GM12864 (cell line): ENCODE measurements around the gene LDLRAD4.

Experiments
- DNase-seq: peaks from one replicate; pipeline ENCODE4 v3.0.0-alpha.2; 2011; ENCODE audit warnings: low read depth
- H3K4me3 ChIP-seq: 2 replicates; pipeline ENCODE4 v1.5.1; 2011; ENCODE audit warnings: mild to moderate bottlenecking, low read depth, low read length, control low read depth
- TF ChIP-seq, protein P1 (sequence below): IDR thresholded peaks from 2 replicates; pipeline ENCODE4 v1.5.1; 2011; ENCODE audit warnings: low read depth, mild to moderate bottlenecking, moderate library complexity, low read length, control low read depth, inconsistent platforms; ENCODE audit errors: missing control alignments

LDLRAD4 gene

DNA sequence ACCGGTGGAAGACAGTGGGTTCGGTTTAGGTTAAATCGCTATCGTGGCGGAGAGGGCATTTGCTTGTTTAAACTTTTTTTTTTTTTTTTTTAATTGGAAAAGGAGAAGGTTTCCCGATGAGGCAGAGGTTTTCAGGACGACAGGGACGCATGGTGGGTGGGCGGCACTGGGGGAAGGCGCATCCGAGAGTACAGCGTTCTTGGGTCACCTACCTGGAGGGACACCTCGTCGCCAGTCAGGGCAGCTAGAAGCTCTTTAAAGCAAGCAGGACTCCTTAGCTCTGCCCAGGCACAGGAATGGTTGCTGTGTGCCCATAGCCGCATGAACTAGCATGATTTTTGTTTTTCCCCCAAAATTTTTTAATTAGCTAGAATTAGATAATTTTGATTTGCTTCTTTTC, 437 bp downstream of the LDLRAD4 start:
- no peak for DNase-seq
- H3K4me3 ChIP-seq, result no peak overlapping the region
- TF ChIP-seq, protein P1, sequence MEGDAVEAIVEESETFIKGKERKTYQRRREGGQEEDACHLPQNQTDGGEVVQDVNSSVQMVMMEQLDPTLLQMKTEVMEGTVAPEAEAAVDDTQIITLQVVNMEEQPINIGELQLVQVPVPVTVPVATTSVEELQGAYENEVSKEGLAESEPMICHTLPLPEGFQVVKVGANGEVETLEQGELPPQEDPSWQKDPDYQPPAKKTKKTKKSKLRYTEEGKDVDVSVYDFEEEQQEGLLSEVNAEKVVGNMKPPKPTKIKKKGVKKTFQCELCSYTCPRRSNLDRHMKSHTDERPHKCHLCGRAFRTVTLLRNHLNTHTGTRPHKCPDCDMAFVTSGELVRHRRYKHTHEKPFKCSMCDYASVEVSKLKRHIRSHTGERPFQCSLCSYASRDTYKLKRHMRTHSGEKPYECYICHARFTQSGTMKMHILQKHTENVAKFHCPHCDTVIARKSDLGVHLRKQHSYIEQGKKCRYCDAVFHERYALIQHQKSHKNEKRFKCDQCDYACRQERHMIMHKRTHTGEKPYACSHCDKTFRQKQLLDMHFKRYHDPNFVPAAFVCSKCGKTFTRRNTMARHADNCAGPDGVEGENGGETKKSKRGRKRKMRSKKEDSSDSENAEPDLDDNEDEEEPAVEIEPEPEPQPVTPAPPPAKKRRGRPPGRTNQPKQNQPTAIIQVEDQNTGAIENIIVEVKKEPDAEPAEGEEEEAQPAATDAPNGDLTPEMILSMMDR, result no peak

DNA sequence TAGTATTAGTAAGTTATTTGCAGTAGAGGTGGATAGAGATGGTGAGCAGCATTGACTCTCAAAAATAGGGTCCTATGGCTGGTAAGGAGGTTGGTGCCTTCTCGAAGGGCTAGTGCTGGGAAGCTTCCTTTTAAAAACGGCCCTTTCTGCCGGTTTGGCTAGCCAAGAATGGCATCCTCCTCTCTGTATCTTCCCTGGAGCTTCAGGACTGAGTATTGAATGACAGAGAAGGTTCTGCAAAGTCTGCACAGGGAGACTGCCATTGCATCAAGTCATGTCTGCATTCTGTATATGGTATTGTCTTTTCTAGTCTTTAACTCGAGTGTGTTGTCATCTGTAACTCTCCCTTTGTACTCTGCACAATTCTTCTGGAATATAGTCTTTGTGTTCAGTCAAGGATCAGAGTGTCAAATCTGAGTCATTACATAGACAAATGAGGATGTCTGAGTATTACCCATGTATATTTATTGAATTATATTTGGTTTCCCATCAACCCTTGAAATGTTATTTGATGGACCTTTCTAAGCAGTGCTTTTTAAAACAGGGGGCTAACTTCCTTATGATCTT, 1.1 kb downstream of the LDLRAD4 start:
- DNase-seq, result no peak
- TF ChIP-seq, protein P1, result no peak
- H3K4me3 ChIP-seq, result no peak overlapping the region

DNA sequence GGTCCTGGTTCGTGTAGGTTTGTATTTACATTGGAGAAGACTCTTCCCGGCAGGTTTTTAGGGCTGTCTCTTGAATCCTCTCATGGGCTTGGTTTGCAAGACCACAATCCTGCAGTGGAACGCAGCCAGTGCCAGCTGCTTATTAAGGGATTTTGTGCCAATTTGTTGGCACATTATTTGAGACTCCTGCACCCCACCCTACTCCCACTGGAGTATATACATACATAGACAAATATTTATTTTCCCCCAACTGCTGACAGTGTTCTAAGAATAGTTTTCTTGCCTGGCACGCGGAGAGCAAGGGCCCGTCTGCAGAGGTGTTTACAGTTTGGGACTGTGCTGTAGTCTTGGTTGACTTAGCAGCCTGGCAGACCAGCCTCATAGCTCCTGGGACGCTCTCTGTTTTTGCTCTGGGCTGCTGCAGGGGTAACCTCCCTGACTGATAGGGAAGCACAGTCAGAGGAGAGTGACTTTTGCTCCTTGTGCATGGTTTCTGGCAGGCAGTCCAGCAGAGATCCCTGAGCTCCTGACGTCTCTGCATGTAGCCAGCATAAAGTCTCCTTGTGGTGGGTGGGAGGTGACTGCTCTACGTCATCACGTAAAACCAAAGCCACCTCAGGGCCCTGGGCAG, 1.9 kb downstream of the LDLRAD4 start:
- TF ChIP-seq, protein P1, result no peak
- no peak for DNase-seq
- H3K4me3 ChIP-seq, result no peak overlapping the region

DNA sequence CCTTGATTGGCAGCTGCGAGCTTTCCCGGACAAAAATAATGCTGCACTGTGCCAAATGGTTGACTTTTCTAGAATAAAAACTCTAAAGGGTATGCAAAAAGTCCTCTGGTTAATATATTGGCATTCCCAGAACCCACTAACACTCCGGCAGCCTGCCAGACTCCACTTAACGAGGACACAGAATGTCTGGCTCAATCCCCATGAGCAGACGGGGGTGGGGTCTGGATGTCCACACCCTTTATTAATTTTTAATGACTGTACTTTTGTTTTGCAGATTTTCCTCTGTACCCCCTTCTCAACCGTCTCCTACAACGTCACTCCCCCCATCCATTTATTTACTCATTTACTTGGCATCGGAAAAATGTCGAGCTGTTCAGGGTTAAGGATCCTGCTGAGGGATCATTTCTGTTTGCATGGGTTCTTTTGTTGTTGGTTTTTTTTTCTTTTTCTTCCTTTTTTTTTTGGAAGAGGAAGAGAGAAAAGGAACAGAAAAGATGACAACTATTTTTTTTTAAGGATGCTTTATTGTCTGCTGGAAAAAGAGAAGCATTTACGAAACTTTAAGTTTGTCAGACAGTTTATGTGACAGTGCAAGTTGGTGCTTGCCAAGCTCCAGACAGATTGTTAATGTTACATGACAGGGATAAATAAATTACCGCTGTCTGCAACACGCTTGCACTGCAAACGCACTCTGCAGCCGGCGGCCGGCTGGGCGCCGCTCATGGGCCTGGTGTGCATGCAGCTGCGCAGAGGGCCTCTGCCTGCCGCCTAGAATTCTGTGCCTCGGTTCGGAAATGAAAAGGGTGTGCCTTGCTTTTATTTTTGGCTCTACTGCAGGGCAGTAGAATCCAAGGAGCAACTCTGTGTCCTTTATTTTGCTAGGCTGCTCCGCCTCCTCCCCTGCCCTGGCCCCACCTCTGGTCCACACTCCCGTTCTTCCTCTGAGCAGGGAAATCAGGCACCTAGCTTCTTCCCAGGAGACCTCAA, 3.6 kb downstream of the LDLRAD4 start:
- H3K4me3 ChIP-seq, result no peak overlapping the region
- TF ChIP-seq, protein P1, result no peak
- DNase-seq, result no peak

DNA sequence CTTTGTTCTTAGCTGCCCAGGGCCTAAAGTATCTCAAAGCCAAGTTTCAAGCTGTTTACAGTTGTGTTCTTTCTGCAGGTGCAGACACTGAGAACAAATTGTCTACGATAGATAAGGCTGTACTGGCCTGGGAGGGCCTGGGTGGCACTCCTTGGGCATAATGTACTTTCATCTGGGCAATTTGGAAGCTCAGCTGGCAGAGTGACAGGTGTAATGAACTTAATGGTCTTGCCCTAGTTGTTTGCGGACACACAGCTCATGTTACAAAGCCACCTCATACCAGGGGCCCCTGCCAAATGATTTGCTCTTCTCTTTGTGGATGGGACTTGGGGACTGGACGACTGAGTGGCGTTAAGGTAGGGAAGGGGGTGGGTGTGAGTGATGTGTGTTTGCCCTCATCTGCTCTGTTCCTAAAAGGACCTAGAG, 4.3 kb downstream of the LDLRAD4 start:
- TF ChIP-seq, protein P1, result no peak
- DNase-seq, result no peak
- no peak overlapping the region for H3K4me3 ChIP-seq

DNA sequence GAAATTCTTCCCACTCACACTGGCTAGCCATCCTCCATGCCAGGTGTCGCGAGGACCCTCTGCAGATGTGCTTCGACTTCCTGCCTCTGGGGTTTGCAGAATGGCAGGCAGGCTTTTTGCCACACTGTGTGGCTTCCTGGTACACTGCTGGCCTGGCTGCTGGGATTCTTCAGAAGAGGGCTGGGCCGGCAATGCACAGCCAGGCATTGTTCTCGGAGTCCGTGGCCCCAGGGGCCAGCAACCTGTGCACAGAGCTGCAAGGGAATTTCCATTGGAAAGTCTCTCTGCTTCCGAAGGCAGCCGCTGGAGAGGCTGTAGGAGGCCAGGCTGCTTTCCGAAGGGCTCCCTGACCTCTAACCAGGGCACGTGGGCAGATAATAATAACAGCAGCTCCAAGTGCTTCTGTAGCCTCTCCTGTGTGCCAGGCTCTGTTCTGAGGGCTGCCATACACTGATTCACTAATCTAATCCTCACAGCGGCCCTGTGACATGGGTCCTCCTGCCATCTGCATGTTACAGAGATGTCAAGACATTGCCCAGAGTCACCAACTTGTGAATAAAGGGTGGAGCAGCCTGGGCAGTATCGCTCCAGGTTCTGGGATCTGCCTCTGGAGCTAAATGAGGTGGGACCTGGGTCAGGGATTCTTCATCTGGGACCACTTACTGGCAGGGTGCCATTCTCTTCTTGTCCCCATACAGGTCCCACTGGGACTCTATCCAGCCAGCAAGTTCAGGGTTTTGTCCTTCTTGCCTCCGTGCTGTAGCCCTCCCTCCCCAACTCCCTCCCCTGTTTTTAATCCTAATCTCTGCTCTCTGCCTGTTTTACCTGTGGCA, 5.0 kb downstream of the LDLRAD4 start:
- TF ChIP-seq, protein P1, result no peak
- DNase-seq, result no peak
- H3K4me3 ChIP-seq, result no peak overlapping the region
